GM23248 (cell line): Measurements from ENCODE around the gene RARS1.

Source experiments
- EZH2 ChIP-seq: fragments of 200-600 bp; sonication (generic); IDR thresholded peaks from 2 replicates; pipeline ENCODE4 v1.6.1; 2018; ENCODE audit warnings: antibody characterized with exemption, mild to moderate bottlenecking; ENCODE audit not compliant: insufficient read depth, poor library complexity, severe bottlenecking
- EZH2phosphoT487 ChIP-seq: fragments of 200-600 bp; sonication (generic); IDR thresholded peaks from 2 replicates; pipeline ENCODE4 v1.6.1; 2018; ENCODE audit warnings: antibody characterized with exemption, moderate library complexity, mild to moderate bottlenecking, low read depth; ENCODE audit not compliant: insufficient read depth

GRCh38 chr5:168563959-168564358 is 77.7 kb downstream of the RARS1 start:
- TF ChIP-seq EZH2: no peak
- no peak for TF ChIP-seq EZH2phosphoT487
